Psoas muscle (tissue), 8 donors: Measurements from ENCODE around the gene IFT57. TPM values are rescaled to one million over a fixed set of nuclear protein-coding genes. Genes with fewer than 3 reads are reported as not detected.
"Not testable (repeated sequence)": the region's sequence is repeated elsewhere in the genome, so short reads cannot be mapped to it uniquely, and the experiment has no call there.

Source experiments
- ATAC-seq, 4 donors: fragments of 200-7000 bp; cut with Tn5 transposase; one replicate each; pipeline ENCODE4 v1.9.1; 2020; ENCODE audit warnings: moderate library complexity in 3 of 4, mild to moderate bottlenecking in 2 of 4
- DNase-seq, 2 donors: peaks; one replicate each; pipeline ENCODE4 v3.0.0-alpha.2; 2020
- H3K27ac ChIP-seq: fragments of 200-600 bp; one replicate; pipeline ENCODE4 v1.8.0; 2022
- H3K27me3 ChIP-seq, 3 donors: fragments of 200-600 bp in 1 of 3; one replicate each; pipeline versions ENCODE4 v1.6.1 to v1.8.0; 2013 to 2022; ENCODE audit warnings: low read length in 2 of 3, mild to moderate bottlenecking in 2 of 3, moderate library complexity in 1 of 3; ENCODE audit not compliant: insufficient read depth in 3 of 3
- H3K36me3 ChIP-seq, 2 donors: fragments of 200-600 bp in 1 of 2; one replicate each; pipeline versions ENCODE4 v1.6.1 to v1.8.0; 2013 to 2022; ENCODE audit warnings: low read depth in 1 of 2, mild to moderate bottlenecking in 1 of 2, moderate library complexity in 1 of 2; ENCODE audit not compliant: insufficient read depth in 1 of 2
- H3K4me1 ChIP-seq: fragments of 200-600 bp; one replicate; pipeline ENCODE4 v1.8.0; 2022
- H3K4me3 ChIP-seq: fragments of 200-600 bp; one replicate; pipeline ENCODE4 v1.8.0; 2022; ENCODE audit warnings: mild to moderate bottlenecking
- H3K9me3 ChIP-seq: fragments of 200-600 bp; one replicate; pipeline ENCODE4 v1.8.0; 2022
- WGBS, 3 donors: extraction: QIAGEN DNeasy Blood & Tissue Kit; methylation state at CpG; one replicate each; pipeline versions ENCODE4 v1.1.6 to v1.1.7; 2013; 5-methylcytosine and 5-hydroxymethylcytosine counted together
- intact Hi-C, 2 donors: fragments of 100-400 bp; cut with DNase I; formaldehyde crosslinking; loops; one replicate each; pipeline versions ENCODE4 v1.11.0 to v1.14.2; 2022
- polyA plus RNA-seq, 3 donors: library from polyadenylated mRNA; stranded (reverse); fragments of 200-250 nt; gene quantifications; one replicate each; pipeline ENCODE4 v1.2.3, GENCODE V29; 2013
- total RNA-seq, 4 donors: library from RNA; stranded (reverse); fragmentation: NEBNext Ultra II Directional in 2 of 4; extraction: Animal tissue kit (Norgen Biotek cat#: 25700) in 2 of 4; gene quantifications; one replicate each; pipeline versions ENCODE4 v1.2.1 to v1.2.4, GENCODE V29; 2021 to 2023
- TF ChIP-seq, protein P1 (sequence below): fragments of 200-600 bp; IDR thresholded peaks from one replicate; pipeline ENCODE4 v1.8.0; 2022; ENCODE audit warnings: antibody characterized with exemption
- donor health status: healthy with polysubstance abuse.
- donor health status: DM: no; HTN: no; CAD: no; lungs with moderate emphysema.
- donor health status: Bipolar disorder and iron deficiency.
- donor health status: healthy.
- donor health status: DM: yes; HTN: yes; CAD: no.
- donor health status: DM: no; HTN: no; CAD: no.
- donor health status: DM: no; HTN: no; CAD: no.
- donor health status: DM: yes; HTN: yes; CAD: no.

IFT57 gene
- total and polyA plus RNA-seq, 7 donors: 5.3 to 18.0 (median 14.6) TPM

DNA sequence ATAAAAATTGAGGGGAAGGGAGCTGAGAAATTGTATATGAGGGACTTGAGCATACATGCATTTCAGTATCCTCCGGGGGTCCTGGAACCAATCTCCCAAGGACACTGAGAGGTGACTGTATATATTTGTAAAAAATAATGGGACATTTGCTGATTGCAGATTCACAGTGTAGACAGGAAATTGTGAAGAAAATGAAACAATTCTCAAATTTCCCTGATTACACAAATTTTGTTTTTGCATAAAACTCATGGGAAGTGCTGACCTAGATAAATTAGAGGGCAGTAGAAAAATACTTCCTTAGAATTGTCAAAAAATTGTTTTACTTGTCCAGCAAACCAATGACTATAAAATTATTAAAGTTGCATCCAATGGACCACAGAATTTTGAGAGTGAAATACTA, 64.0 kb downstream of the IFT57 start:
- no peaks in the 10 kb centered on the region for H3K9me3 ChIP-seq
- no peak for DNase-seq
- H3K36me3 ChIP-seq: peaks cover 0 to 15% of the 10 kb centered on the region in 2 donors
- TF ChIP-seq, protein P1, sequence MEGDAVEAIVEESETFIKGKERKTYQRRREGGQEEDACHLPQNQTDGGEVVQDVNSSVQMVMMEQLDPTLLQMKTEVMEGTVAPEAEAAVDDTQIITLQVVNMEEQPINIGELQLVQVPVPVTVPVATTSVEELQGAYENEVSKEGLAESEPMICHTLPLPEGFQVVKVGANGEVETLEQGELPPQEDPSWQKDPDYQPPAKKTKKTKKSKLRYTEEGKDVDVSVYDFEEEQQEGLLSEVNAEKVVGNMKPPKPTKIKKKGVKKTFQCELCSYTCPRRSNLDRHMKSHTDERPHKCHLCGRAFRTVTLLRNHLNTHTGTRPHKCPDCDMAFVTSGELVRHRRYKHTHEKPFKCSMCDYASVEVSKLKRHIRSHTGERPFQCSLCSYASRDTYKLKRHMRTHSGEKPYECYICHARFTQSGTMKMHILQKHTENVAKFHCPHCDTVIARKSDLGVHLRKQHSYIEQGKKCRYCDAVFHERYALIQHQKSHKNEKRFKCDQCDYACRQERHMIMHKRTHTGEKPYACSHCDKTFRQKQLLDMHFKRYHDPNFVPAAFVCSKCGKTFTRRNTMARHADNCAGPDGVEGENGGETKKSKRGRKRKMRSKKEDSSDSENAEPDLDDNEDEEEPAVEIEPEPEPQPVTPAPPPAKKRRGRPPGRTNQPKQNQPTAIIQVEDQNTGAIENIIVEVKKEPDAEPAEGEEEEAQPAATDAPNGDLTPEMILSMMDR: no peak
- no peaks in the 10 kb centered on the region for H3K4me1 ChIP-seq
- H3K4me3 ChIP-seq: no peak overlapping the region
- no peak overlapping the region for H3K27ac ChIP-seq
- intact Hi-C loops: loop anchor here in 1 of 2 donors (10.0 kb wide), 1 partner anchor 247 kb away; no protein-coding TSS in a partner anchor
- no peaks in the 10 kb centered on the region for H3K27me3 ChIP-seq
- no peak for ATAC-seq
- 78 to 90% (median 85%) methylated on average over 1 of the region's 1 CpG for WGBS, 3 donors

DNA sequence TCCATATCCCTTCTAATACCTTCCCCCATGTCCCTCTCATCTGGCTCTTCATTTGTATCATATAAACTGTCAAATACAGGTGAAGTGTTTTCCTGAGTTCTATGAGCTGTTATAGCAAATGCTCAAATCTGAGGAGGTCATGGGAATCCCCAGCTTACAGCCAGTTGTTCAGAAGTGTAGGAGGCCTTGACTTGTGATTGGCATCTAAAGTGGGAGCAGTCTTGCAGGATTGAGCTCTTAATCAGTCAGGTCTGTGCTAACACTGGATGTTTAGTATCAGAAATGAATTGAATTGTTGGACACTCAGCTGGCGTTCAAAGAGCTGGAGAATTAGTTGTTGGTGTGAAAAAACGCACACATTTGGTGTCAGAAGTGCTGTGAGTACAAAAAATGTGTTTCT, 65.0 kb downstream of the IFT57 start:
- DNase-seq (no peak), ATAC-seq (no peak)
- Histone ChIP-seq H3K4me1 (no peaks in the 10 kb centered on the region), H3K27me3 (no peaks in the 10 kb centered on the region), H3K36me3 (peaks cover 0 to 9% of the 10 kb centered on the region in 2 donors), H3K27ac (no peak overlapping the region), H3K9me3 (no peaks in the 10 kb centered on the region), H3K4me3 (no peak overlapping the region)
- TF ChIP-seq, protein P1: no peak
- WGBS, 3 donors: 65 to 96% (median 91%) methylated on average over 2 of the region's 2 CpGs
- intact Hi-C loops: loop anchor here in 1 of 2 donors (10.0 kb wide), 1 partner anchor 248 kb away; no protein-coding TSS in a partner anchor

DNA sequence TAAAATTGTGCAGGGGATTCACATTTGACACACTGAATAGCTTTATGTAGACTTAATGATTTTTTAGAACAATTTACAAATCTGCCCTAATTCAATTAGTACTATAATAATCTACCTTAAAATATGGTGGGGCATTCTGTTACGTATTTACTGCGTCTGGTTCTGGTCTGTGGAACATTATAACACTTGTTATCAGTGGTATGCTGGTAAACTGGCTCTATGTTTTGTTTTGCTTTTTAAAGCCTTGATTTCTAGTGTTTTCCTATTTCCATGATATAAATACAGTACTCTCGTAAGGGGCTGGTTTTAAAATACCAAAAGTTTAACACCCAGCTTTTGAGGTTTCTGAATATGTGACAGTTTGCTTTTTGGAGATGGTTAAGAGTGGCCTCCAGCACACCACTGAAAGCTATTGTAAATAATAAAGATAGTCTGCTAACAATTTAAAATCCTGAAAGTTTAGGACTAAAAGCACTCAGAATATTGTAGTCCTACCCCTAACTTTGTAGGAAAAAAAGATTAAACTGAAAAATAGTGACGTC, 65.8 kb downstream of the IFT57 start:
- peaks cover 0 to under 1% of the 10 kb centered on the region in 2 donors for H3K36me3 ChIP-seq
- H3K4me3 ChIP-seq: no peak overlapping the region
- TF ChIP-seq, protein P1: no peak
- no peaks in the 10 kb centered on the region for H3K4me1 ChIP-seq
- no peaks in the 10 kb centered on the region for H3K9me3 ChIP-seq
- H3K27me3 ChIP-seq: no peaks in the 10 kb centered on the region
- no peak overlapping the region for H3K27ac ChIP-seq
- no peak for DNase-seq
- no peak for ATAC-seq
- WGBS, 3 donors: 80 to 85% (median 83%) methylated on average over 4 of the region's 4 CpGs
- intact Hi-C loops: loop anchor here in 1 of 2 donors (10.0 kb wide), 1 partner anchor 248 kb away; no protein-coding TSS in a partner anchor

DNA sequence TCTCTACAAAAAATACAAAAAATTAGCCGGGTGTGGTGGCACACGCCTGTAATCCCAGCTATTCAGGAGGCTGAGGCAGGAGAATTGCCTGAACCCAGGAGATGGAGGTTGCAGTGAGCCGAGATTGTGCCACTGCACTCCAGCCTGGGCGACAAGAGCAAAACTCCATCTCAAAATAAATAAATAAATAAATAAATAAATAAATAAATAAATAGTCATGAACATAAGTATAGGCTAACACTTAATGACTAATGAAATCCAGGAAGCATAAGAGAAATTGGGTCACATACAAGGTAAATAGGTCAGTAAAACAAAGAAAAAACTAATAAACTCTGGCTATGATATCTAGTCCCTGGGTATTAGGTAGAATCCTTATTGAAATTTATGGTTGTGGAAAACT, 66.6 kb downstream of the IFT57 start:
- not testable (repeated sequence) for H3K4me1 ChIP-seq, H3K36me3 ChIP-seq, ATAC-seq, H3K4me3 ChIP-seq, DNase-seq, H3K9me3 ChIP-seq, H3K27ac ChIP-seq, H3K27me3 ChIP-seq
- intact Hi-C loops: loop anchor here in 1 of 2 donors (10.0 kb wide), 1 partner anchor 249 kb away; no protein-coding TSS in a partner anchor
- 74 to 94% (median 93%) methylated on average over 4 of the region's 4 CpGs for WGBS, 3 donors

DNA sequence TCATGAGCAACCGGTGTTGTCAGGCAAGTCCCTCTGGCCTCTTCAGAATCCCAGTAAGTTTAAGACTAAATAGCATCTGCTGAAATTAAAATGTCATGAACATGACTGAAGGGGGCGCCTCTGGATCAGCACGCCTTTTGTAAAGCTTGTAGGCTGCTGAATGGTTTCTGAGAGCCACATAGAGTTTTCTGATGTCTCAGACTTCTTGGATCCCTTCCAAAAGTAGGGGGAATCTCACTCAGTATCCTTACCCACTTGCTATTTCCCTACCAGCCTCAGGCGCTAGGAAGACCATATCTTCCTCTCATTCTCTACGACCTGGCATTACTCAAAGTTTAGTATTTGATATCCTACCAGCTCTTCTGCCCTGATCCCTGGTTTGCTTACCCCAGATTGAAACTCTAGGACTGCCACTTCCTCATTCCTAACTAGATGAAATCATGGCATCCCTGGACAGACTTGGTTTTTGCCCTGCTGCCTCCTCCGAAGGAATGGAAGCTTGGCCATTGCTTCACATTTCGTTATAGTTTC, 68.7 kb downstream of the IFT57 start:
- no peaks in the 10 kb centered on the region for H3K9me3 ChIP-seq
- H3K4me3 ChIP-seq: no peak overlapping the region
- H3K27me3 ChIP-seq: no peaks in the 10 kb centered on the region
- WGBS, 3 donors: 70 to 83% (median 73%) methylated on average over 7 of the region's 7 CpGs
- DNase-seq (no peak), ATAC-seq (no peak)
- TF ChIP-seq, protein P1: no peak
- no peaks in the 10 kb centered on the region for H3K4me1 ChIP-seq
- intact Hi-C loops: loop anchor here in 1 of 2 donors (10.0 kb wide), 1 partner anchor 251 kb away; no protein-coding TSS in a partner anchor
- no peaks in the 10 kb centered on the region for H3K36me3 ChIP-seq
- no peak overlapping the region for H3K27ac ChIP-seq
